ENCODE measurements around the gene EIF3B. TPM values are rescaled to one million over a fixed set of nuclear protein-coding genes. Genes with fewer than 3 reads are reported as not detected.
A peak's percentile ranks its signal among the peaks of the same experiment; 100 is the strongest.

EIF3B gene
- total and polyA plus RNA-seq, 2 of the 4 experiments (the other 2 are of a cell fraction) = 105 to 201 TPM

GRCh38 chr7:2398506-2398905 lies 43.9 kb downstream of the EIF3B start:
- H2BK20ac ChIP-seq (ENCODE audit: low read depth, low read length) = no peak overlapping the region
- H3K23ac ChIP-seq (ENCODE audit: low read depth, low read length) = no peak overlapping the region
- POLR2A ChIA-PET (ENCODE audit: unreplicated experiment) = no interaction called here
- no peak overlapping the region; the same call in 1 of the 2 replicates for H3K4ac ChIP-seq (ENCODE audit: low read depth, low read length)
- peaks cover 8% of the 10 kb centered on the region for H3K9me1 ChIP-seq (ENCODE audit: insufficient read depth, low read length)
- H4K8ac ChIP-seq (ENCODE audit: low read depth in 2 of 2, low read length in 2 of 2) = no peak overlapping the region
- WGBS, 2 experiments (ENCODE audit: extremely low coverage in 2 of 2, insufficient read length in 1 of 2) = no CpG with 5 or more reads among the region's 4 CpGs
- no peak overlapping the region for H3K56ac ChIP-seq (ENCODE audit: extremely low read depth, insufficient read depth, low read length)
- no peak overlapping the region for H3K9ac ChIP-seq (ENCODE audit: low read depth, low read length)
- no peaks in the 10 kb centered on the region for H3K9me3 ChIP-seq (ENCODE audit: control insufficient read depth, insufficient read depth, low read length)
- peak overlapping the region; percentile 23 for H2AFZ ChIP-seq (replicated peaks; ENCODE audit: low read length, poor library complexity)
- H3K79me1 ChIP-seq (ENCODE audit: low read depth in 1 of 2, low read length in 2 of 2) = peaks cover 0 to 6% of the 10 kb centered on the region in 2 experiments; a peak in 2 of 4 replicates
- no peak overlapping the region for H3K4me3 ChIP-seq (ENCODE audit: insufficient read depth, low read depth, low read length)
- no peak overlapping the region; the same call in 2 of the 3 replicates for H2BK15ac ChIP-seq (ENCODE audit: low read depth, low read length)
- CTCF ChIA-PET = no interaction called here
- ATAC-seq (ENCODE audit: low read depth) (no peak), DNase-seq (no peak)
- H3K14ac ChIP-seq (replicated peaks; ENCODE audit: low read depth, low read length) = 0 out of 2 replicates have a peak overlapping the region, but pooled peaks have one; percentile 37
- no peaks in the 10 kb centered on the region for H3K27me3 ChIP-seq (ENCODE audit: control insufficient read depth, insufficient read depth, low read length)
- H2BK120ac ChIP-seq (ENCODE audit: low read depth, low read length) = no peak overlapping the region
- in situ Hi-C loops (cut with MboI; ENCODE audit: low sequenced_read_pairs) (no loop called here), dilution Hi-C loops (cut with HindIII; ENCODE audit: low sequenced_read_pairs, unreplicated experiment) (no loop called here), intact Hi-C loops (cut with micrococcal nuclease) (no loop called here)
- peak overlapping the region; percentile 50 for H2AK9ac ChIP-seq (replicated peaks; ENCODE audit: low read depth, low read length, poor library complexity)
- no peak overlapping the region for H4K91ac ChIP-seq (ENCODE audit: insufficient read depth, low read depth, low read length)
- H3K36me3 ChIP-seq (ENCODE audit: control insufficient read depth, insufficient read depth, low read length) = no peaks in the 10 kb centered on the region
- H4K20me1 ChIP-seq (ENCODE audit: insufficient read depth, low read length) = no peaks in the 10 kb centered on the region
- BruUV-seq (replicated peaks) = no TSS peak
- H2AK5ac ChIP-seq (ENCODE audit: low read depth, low read length) = peak overlapping the region; percentile 68; the same call in 1 of the 2 replicates
- TF ChIP-seq ELK1 (IDR thresholded peaks at IDR 0.05; ENCODE audit: borderline replicate concordance, low read depth, low read length) (no peak), USF2 (IDR thresholded peaks at IDR 0.05; ENCODE audit: low read depth, low read length) (no peak), RFX5 (IDR thresholded peaks at IDR 0.05; ENCODE audit: low read depth, low read length) (no peak), BHLHE40 (IDR thresholded peaks at IDR 0.05; ENCODE audit: low read depth, low read length) (no peak), MXI1 (IDR thresholded peaks at IDR 0.05; ENCODE audit: borderline replicate concordance, low read depth, low read length) (no peak), SMC3 (IDR thresholded peaks at IDR 0.05; ENCODE audit: low read depth, low read length) (no peak), CHD1 (IDR thresholded peaks at IDR 0.05; ENCODE audit: low read depth, low read length) (no peak), MAZ (IDR thresholded peaks at IDR 0.05; ENCODE audit: borderline replicate concordance, low read depth, low read length) (no peak), POLR2A (IDR thresholded peaks at IDR 0.05; ENCODE audit: low read depth, low read length) (no peak), RCOR1 (IDR thresholded peaks at IDR 0.05; ENCODE audit: insufficient replicate concordance, low read length) (no peak), MAFK (IDR thresholded peaks at IDR 0.05; ENCODE audit: low read depth, low read length) (no peak), RAD21 (IDR thresholded peaks at IDR 0.05; ENCODE audit: low read length) (no peak)
- H3K4me1 ChIP-seq (ENCODE audit: control insufficient read depth, insufficient read depth, low read length) = peaks cover 4% of the 10 kb centered on the region
- H4K5ac ChIP-seq (ENCODE audit: low read depth, low read length) = no peak overlapping the region
- H2BK5ac ChIP-seq (ENCODE audit: low read depth, low read length, poor library complexity, severe bottlenecking) = no peak overlapping the region
- no peak overlapping the region for H3K27ac ChIP-seq (ENCODE audit: insufficient read depth, low read length)
- H3K4me2 ChIP-seq (ENCODE audit: low read depth, low read length) = no peak overlapping the region
- H3K18ac ChIP-seq (ENCODE audit: low read depth, low read length) = no peak overlapping the region
